IPS-20b (cell line): Measurements from ENCODE around the gene GALNT8.

Experiments used
- H3K27ac ChIP-seq: one replicate; pipeline ENCODE4 v1.5.1; 2013; ENCODE audit warnings: low read length
- H3K27me3 ChIP-seq: 2 replicates; pipeline ENCODE4 v1.6.1; 2013; ENCODE audit warnings: mild to moderate bottlenecking, low read length, inconsistent platforms; ENCODE audit not compliant: insufficient read depth
- H3K36me3 ChIP-seq: 2 replicates; pipeline ENCODE4 v1.6.1; 2013; ENCODE audit warnings: low read depth, mild to moderate bottlenecking, inconsistent platforms, low read length, moderate library complexity; ENCODE audit not compliant: insufficient read depth
- H3K4me1 ChIP-seq: 2 replicates; pipeline ENCODE4 v1.6.1; 2013; ENCODE audit warnings: mild to moderate bottlenecking, control low read depth, inconsistent platforms, low read length, moderate library complexity; ENCODE audit not compliant: insufficient read depth
- H3K4me3 ChIP-seq: 2 replicates; pipeline ENCODE4 v1.5.1; 2013; ENCODE audit warnings: mild to moderate bottlenecking, low read length, inconsistent platforms
- H3K9ac ChIP-seq: 2 replicates; pipeline ENCODE4 v1.6.1; 2013; ENCODE audit warnings: low read depth, mild to moderate bottlenecking, inconsistent platforms, low read length, moderate library complexity
- H3K9me3 ChIP-seq: 2 replicates; pipeline ENCODE4 v1.6.1; 2013; ENCODE audit warnings: mild to moderate bottlenecking, low read depth, low read length, inconsistent platforms; ENCODE audit not compliant: insufficient read depth

Gene GALNT8

GRCh38 chr12:4819654-4820053 lies 99.5 kb downstream of the GALNT8 start:
- Histone ChIP-seq H3K4me3 (no peak overlapping the region), H3K4me1 (no peaks in the 10 kb centered on the region), H3K9me3 (no peaks in the 10 kb centered on the region), H3K27me3 (peaks cover 27% of the 10 kb centered on the region; the same call in 1 of the 2 replicates), H3K9ac (no peak overlapping the region), H3K36me3 (no peaks in the 10 kb centered on the region), H3K27ac (no peak overlapping the region)

GRCh38 chr12:4820971-4821370 lies 100.8 kb downstream of the GALNT8 start:
- no peak overlapping the region for H3K9ac ChIP-seq
- no peak overlapping the region for H3K4me3 ChIP-seq
- no peaks in the 10 kb centered on the region for H3K4me1 ChIP-seq
- no peaks in the 10 kb centered on the region for H3K9me3 ChIP-seq
- H3K27ac ChIP-seq: no peak overlapping the region
- peaks cover 25% of the 10 kb centered on the region; the same call in 1 of the 2 replicates for H3K27me3 ChIP-seq
- H3K36me3 ChIP-seq: no peaks in the 10 kb centered on the region
